ENCODE results near the gene NGEF. TPM values are rescaled to one million over a fixed set of nuclear protein-coding genes. Genes with fewer than 3 reads are reported as not detected.
"Not testable (repeated sequence)": the region's sequence is repeated elsewhere in the genome, so short reads cannot be mapped to it uniquely, and the experiment has no call there.

The NGEF gene
- total and polyA plus RNA-seq, 8 donors, result 3.3 to 7.1 (median 5.4) TPM

- WGBS, 2 donors, result 86 to 91% methylated on average over 14 of the region's 14 CpGs
- Histone ChIP-seq H3K4me1 (no peaks in the 10 kb centered on the region), H3K27ac (no peak overlapping the region), H3K27me3 (no peaks in the 10 kb centered on the region), H3K9me3 (no peaks in the 10 kb centered on the region), H3K4me3 (no peak overlapping the region), H3K36me3 (no peaks in the 10 kb centered on the region)
- ATAC-seq (no peak), DNase-seq (no peak), FAIRE-seq (no peak)
- no peak for TF ChIP-seq CTCF (IDR thresholded peaks at IDR 0.05)
- intact Hi-C loops (cut with DNase I), result no loop called here
Measured at GRCh38 chr2:233023761-233024410, 10.8 kb upstream of the NGEF start.

- DNase-seq, result no peak
- intact Hi-C loops (cut with DNase I), result no loop called here
- WGBS, 2 donors, result 86 to 88% methylated on average over 18 of the region's 18 CpGs
- Histone ChIP-seq H3K27me3 (no peaks in the 10 kb centered on the region), H3K36me3 (no peaks in the 10 kb centered on the region), H3K4me3 (no peak overlapping the region), H3K4me1 (no peaks in the 10 kb centered on the region), H3K9me3 (no peaks in the 10 kb centered on the region), H3K27ac (no peak overlapping the region)
- no peak for FAIRE-seq
- no peak for ATAC-seq
- TF ChIP-seq CTCF (IDR thresholded peaks at IDR 0.05), result no peak
Measured at GRCh38 chr2:233023007-233023760, 10.1 kb upstream of the NGEF start.

GRCh38 chr2:233022561-233022960, 9.5 kb upstream of the NGEF start:
- Histone ChIP-seq H3K4me3 (no peak overlapping the region), H3K27me3 (no peaks in the 10 kb centered on the region), H3K36me3 (no peaks in the 10 kb centered on the region), H3K4me1 (no peaks in the 10 kb centered on the region), H3K9me3 (no peaks in the 10 kb centered on the region), H3K27ac (no peak overlapping the region)
- 86 to 88% methylated on average over 8 of the region's 8 CpGs for WGBS, 2 donors
- DNase-seq (no peak), FAIRE-seq (no peak), ATAC-seq (no peak)
- no peak for TF ChIP-seq CTCF (IDR thresholded peaks at IDR 0.05)
- intact Hi-C loops (cut with DNase I), result no loop called here

GRCh38 chr2:233021771-233022170, 8.7 kb upstream of the NGEF start:
- no peaks in the 10 kb centered on the region for H3K4me1 ChIP-seq
- H3K9me3 ChIP-seq, result no peaks in the 10 kb centered on the region
- 69 to 72% methylated on average over 8 of the region's 8 CpGs for WGBS, 2 donors
- H3K27ac ChIP-seq, result no peak overlapping the region
- DNase-seq (no peak), FAIRE-seq (no peak), ATAC-seq (no peak)
- H3K27me3 ChIP-seq, result no peaks in the 10 kb centered on the region
- TF ChIP-seq CTCF (IDR thresholded peaks at IDR 0.05), result no peak
- no peaks in the 10 kb centered on the region for H3K36me3 ChIP-seq
- intact Hi-C loops (cut with DNase I), result no loop called here
- H3K4me3 ChIP-seq, result no peak overlapping the region

GRCh38 chr2:233020454-233020853, 7.4 kb upstream of the NGEF start:
- TF ChIP-seq CTCF (IDR thresholded peaks at IDR 0.05), result no peak
- H3K4me1 ChIP-seq, result no peaks in the 10 kb centered on the region
- H3K27ac ChIP-seq, result no peak overlapping the region
- no peaks in the 10 kb centered on the region for H3K27me3 ChIP-seq
- FAIRE-seq (no peak), ATAC-seq (no peak), DNase-seq (no peak)
- WGBS, 2 donors, result 70 to 85% methylated on average over 2 of the region's 2 CpGs
- H3K9me3 ChIP-seq, result no peaks in the 10 kb centered on the region
- no peaks in the 10 kb centered on the region for H3K36me3 ChIP-seq
- intact Hi-C loops (cut with DNase I), result no loop called here
- no peak overlapping the region for H3K4me3 ChIP-seq

GRCh38 chr2:233019610-233020009, 6.6 kb upstream of the NGEF start:
- intact Hi-C loops (cut with DNase I), result not testable (repeated sequence)

More at GRCh38 chr2:233019610-233020009, 6.6 kb upstream of the NGEF start:
- H3K27me3 ChIP-seq, H3K4me1 ChIP-seq, H3K36me3 ChIP-seq, ATAC-seq, DNase-seq, H3K9me3 ChIP-seq, H3K4me3 ChIP-seq, FAIRE-seq, H3K27ac ChIP-seq: not testable (repeated sequence)
- WGBS, 2 donors, result 88 to 93% methylated on average over 4 of the region's 4 CpGs
